LNCAP (cell line): ENCODE measurements around the gene APAF1.

Source experiments
- CTCF ChIP-seq: fragments of 450-650 bp; IDR thresholded peaks from 2 replicates; pipeline ENCODE4 v1.5.1; 2017; ENCODE audit warnings: mild to moderate bottlenecking

Gene APAF1

GRCh38 chr12:98772818-98773217, 127.7 kb downstream of the APAF1 start:
- no peak for TF ChIP-seq CTCF

- TF ChIP-seq CTCF, result no peak
These were observed 135.2 kb downstream of the APAF1 start for GRCh38 chr12:98780261-98780660.

- no peak for TF ChIP-seq CTCF
These were observed 138.3 kb downstream of the APAF1 start for GRCh38 chr12:98783420-98783819.
